NOMO-1 (cell line): ENCODE measurements around the gene DOCK4.
A peak's percentile ranks its signal among the peaks of the same experiment; 100 is the strongest.

Experiments
- DNase-seq, 2 experiments: peaks; one replicate each; lab custom pipeline; 2025; ENCODE audit not compliant: unreplicated experiment in 2 of 2; lab: John Stamatoyannopoulos, UW

Gene DOCK4

GRCh38 chr7:111873963-111874690 is 332.1 kb downstream of the DOCK4 start:
- no peak for DNase-seq

GRCh38 chr7:111873326-111873646 is 332.9 kb downstream of the DOCK4 start:
- no peak for DNase-seq

GRCh38 chr7:111872450-111873325 is 333.5 kb downstream of the DOCK4 start:
- DNase-seq: no peak

- DNase-seq: no peak
Observed at GRCh38 chr7:111871283-111871682, 334.9 kb downstream of the DOCK4 start.

- DNase-seq: no peak
Observed at GRCh38 chr7:111869280-111869679, 336.9 kb downstream of the DOCK4 start.

- DNase-seq: no peak
Observed at GRCh38 chr7:111867348-111867931, 338.8 kb downstream of the DOCK4 start.

GRCh38 chr7:111866787-111867186 is 339.4 kb downstream of the DOCK4 start:
- no peak for DNase-seq

GRCh38 chr7:111865430-111865829 is 340.8 kb downstream of the DOCK4 start:
- DNase-seq: no peak

- DNase-seq: no peak
Observed at GRCh38 chr7:111864291-111864976, 341.8 kb downstream of the DOCK4 start.

- DNase-seq: no peak
Observed at GRCh38 chr7:111863269-111863668, 342.9 kb downstream of the DOCK4 start.

GRCh38 chr7:111860248-111860647 is 346.0 kb downstream of the DOCK4 start:
- DNase-seq: no peak

GRCh38 chr7:111858331-111858730 is 347.9 kb downstream of the DOCK4 start:
- DNase-seq: no peak

- no peak for DNase-seq
Observed at GRCh38 chr7:111855842-111856227, 350.4 kb downstream of the DOCK4 start.

- DNase-seq: peak; percentile 32 to 33
Observed at GRCh38 chr7:111855161-111855841, 350.9 kb downstream of the DOCK4 start.

GRCh38 chr7:111853201-111853990 is 352.8 kb downstream of the DOCK4 start:
- DNase-seq: peak in 1 of 2 experiments; percentile 20

- DNase-seq: no peak
Observed at GRCh38 chr7:111852081-111852480, 354.1 kb downstream of the DOCK4 start.

GRCh38 chr7:111846898-111847297 is 359.3 kb downstream of the DOCK4 start:
- peak in 1 of 2 experiments; percentile 44 for DNase-seq

- no peak for DNase-seq
Observed at GRCh38 chr7:111845853-111846252, 360.3 kb downstream of the DOCK4 start.

- DNase-seq: no peak
Observed at GRCh38 chr7:111844904-111845671, 361.1 kb downstream of the DOCK4 start.
